Left lung (tissue), 10 donors: ENCODE measurements around the gene GIT2. TPM values are rescaled to one million over a fixed set of nuclear protein-coding genes. Genes with fewer than 3 reads are reported as not detected.

Source experiments
- ATAC-seq: fragments of 200-7000 bp; cut with Tn5 transposase; one replicate; pipeline ENCODE4 v1.9.1; 2020; ENCODE audit warnings: moderate library complexity
- DNase-seq, 4 donors: peaks; one replicate each; pipeline ENCODE4 v3.0.0-alpha.2; 2013 to 2020
- H3K27ac ChIP-seq, 2 donors: fragments of 200-600 bp; sonication (generic) in 1 of 2; one replicate each; pipeline versions ENCODE4 v1.5.0 to v1.8.0; 2020 to 2021
- H3K27me3 ChIP-seq, 2 donors: fragments of 200-600 bp; sonication (generic) in 1 of 2; one replicate each; pipeline versions ENCODE4 v1.5.0 to v1.8.0; 2020 to 2021
- H3K36me3 ChIP-seq, 2 donors: fragments of 200-600 bp; sonication (generic) in 1 of 2; one replicate each; pipeline versions ENCODE4 v1.5.0 to v1.8.0; 2020 to 2021
- H3K4me1 ChIP-seq, 2 donors: fragments of 200-600 bp; one replicate each; pipeline ENCODE4 v1.8.0; 2021
- H3K4me3 ChIP-seq, 2 donors: fragments of 200-600 bp; sonication (generic) in 1 of 2; one replicate each; pipeline versions ENCODE4 v1.5.0 to v1.8.0; 2020 to 2021; ENCODE audit warnings: mild to moderate bottlenecking in 1 of 2
- H3K9me3 ChIP-seq, 2 donors: fragments of 200-600 bp; sonication (generic) in 1 of 2; one replicate each; pipeline versions ENCODE4 v1.5.0 to v1.8.0; 2020 to 2021
- intact Hi-C, 2 donors: fragments of 100-400 bp; cut with DNase I; formaldehyde crosslinking; loops; one replicate each; pipeline versions ENCODE4 v1.11.2 to v1.14.2; 2022
- polyA plus RNA-seq, 6 donors: library from polyadenylated mRNA; unstranded; fragments of 120-200 nt; gene quantifications; one replicate each; pipeline ENCODE4 v1.2.1, GENCODE V29; 2013; ENCODE audit not compliant: insufficient read length in 6 of 6
- total RNA-seq, 2 donors: library from RNA; stranded (reverse); fragmentation: NEBNext Ultra II Directional; extraction: Animal tissue kit (Norgen Biotek cat#: 25700); gene quantifications; one replicate each; pipeline ENCODE4 v1.2.1, GENCODE V29; 2021
- TF ChIP-seq, protein P1 (sequence below), 2 donors: fragments of 200-600 bp; sonication (generic) in 1 of 2; IDR thresholded peaks; one replicate each; pipeline versions ENCODE4 v1.5.0 to v1.8.0; 2021; ENCODE audit warnings: antibody characterized with exemption in 2 of 2
- donor health status: DM: no; HTN: yes; CAD: no.
- donor health status: DM: no; HTN: no; CAD: no.

Gene GIT2
- total and polyA plus RNA-seq, 8 donors: 42.7 to 72.7 (median 56.2) TPM

DNA sequence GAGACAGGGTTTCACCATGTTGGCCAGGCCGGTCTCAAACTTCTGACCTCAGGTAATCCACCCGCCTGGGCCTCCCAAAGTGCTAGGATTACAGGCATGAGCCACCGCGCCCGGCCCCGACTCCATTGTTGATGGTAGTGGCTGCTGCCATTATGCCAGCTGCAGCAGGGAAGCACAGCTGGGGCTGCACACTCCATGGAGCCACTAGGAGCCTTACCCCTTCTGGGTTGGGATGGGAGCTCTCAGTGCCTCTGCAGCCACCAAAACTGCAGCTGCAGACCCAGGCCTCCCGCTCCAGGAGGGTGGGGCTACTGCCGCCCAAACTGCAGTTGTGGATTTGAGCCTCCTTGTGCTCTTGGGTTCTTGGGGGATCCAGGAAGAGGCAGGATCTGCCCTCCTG lies 70.2 kb downstream of the GIT2 start:
- Histone ChIP-seq H3K27ac (no peak overlapping the region), H3K27me3 (no peaks in the 10 kb centered on the region), H3K4me3 (no peak overlapping the region), H3K4me1 (no peaks in the 10 kb centered on the region), H3K9me3 (no peaks in the 10 kb centered on the region), H3K36me3 (peaks cover 0 to 95% of the 10 kb centered on the region in 2 donors)
- ATAC-seq (no peak), DNase-seq (no peak)
- TF ChIP-seq, protein P1, sequence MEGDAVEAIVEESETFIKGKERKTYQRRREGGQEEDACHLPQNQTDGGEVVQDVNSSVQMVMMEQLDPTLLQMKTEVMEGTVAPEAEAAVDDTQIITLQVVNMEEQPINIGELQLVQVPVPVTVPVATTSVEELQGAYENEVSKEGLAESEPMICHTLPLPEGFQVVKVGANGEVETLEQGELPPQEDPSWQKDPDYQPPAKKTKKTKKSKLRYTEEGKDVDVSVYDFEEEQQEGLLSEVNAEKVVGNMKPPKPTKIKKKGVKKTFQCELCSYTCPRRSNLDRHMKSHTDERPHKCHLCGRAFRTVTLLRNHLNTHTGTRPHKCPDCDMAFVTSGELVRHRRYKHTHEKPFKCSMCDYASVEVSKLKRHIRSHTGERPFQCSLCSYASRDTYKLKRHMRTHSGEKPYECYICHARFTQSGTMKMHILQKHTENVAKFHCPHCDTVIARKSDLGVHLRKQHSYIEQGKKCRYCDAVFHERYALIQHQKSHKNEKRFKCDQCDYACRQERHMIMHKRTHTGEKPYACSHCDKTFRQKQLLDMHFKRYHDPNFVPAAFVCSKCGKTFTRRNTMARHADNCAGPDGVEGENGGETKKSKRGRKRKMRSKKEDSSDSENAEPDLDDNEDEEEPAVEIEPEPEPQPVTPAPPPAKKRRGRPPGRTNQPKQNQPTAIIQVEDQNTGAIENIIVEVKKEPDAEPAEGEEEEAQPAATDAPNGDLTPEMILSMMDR (IDR thresholded peaks at IDR 0.05): no peak
- intact Hi-C loops: no loop called here

DNA sequence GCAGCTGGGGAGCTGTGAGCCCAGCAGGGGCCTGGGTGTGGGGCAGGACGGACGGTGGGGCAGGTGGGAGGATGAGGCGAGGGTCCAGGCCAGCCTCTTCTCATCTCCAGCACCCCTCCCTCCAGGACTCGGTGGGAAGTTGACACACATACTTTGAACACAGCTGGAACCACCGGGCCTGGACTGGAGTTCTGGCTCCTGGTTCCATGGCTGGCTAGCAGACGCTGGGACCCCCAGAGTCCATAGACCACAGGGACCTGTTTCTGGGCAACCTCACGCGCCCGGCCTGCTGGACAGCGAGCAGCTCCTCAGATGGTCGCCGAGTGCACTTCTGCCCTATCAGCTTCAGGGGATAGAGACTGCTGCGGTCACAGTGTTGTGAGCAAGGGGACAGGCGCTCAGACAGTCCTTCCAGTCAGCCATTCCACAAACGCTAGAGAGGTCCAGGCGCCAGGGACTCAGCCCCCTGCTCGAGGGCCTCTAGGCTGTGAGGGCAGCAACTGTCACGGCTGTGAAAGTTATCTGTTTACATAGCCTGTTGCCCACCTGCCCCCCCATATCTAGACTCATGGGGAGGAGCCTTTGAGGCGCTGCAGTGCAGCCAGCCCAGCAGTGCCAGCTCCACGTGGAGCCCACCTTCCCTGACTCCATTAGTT lies 70.9 kb downstream of the GIT2 start:
- DNase-seq: no peak
- intact Hi-C loops: no loop called here

GRCh38 chr12:109923481-109924245 lies 72.5 kb downstream of the GIT2 start:
- ATAC-seq (no peak), DNase-seq (no peak)
- Histone ChIP-seq H3K4me1 (no peaks in the 10 kb centered on the region), H3K4me3 (no peak overlapping the region), H3K27me3 (no peaks in the 10 kb centered on the region), H3K9me3 (no peaks in the 10 kb centered on the region), H3K36me3 (peaks cover 0 to 95% of the 10 kb centered on the region in 2 donors), H3K27ac (no peak overlapping the region)
- intact Hi-C loops: no loop called here
- TF ChIP-seq, protein P1 (IDR thresholded peaks at IDR 0.05): no peak

More for the DNA sequence above, 70.9 kb downstream of the GIT2 start:
- Histone ChIP-seq H3K4me1 (no peaks in the 10 kb centered on the region), H3K36me3 (peaks cover 0 to 95% of the 10 kb centered on the region in 2 donors), H3K4me3 (no peak overlapping the region), H3K9me3 (no peaks in the 10 kb centered on the region), H3K27me3 (no peaks in the 10 kb centered on the region), H3K27ac (no peak overlapping the region)
- ATAC-seq: no peak
- TF ChIP-seq, protein P1 (IDR thresholded peaks at IDR 0.05): no peak

DNA sequence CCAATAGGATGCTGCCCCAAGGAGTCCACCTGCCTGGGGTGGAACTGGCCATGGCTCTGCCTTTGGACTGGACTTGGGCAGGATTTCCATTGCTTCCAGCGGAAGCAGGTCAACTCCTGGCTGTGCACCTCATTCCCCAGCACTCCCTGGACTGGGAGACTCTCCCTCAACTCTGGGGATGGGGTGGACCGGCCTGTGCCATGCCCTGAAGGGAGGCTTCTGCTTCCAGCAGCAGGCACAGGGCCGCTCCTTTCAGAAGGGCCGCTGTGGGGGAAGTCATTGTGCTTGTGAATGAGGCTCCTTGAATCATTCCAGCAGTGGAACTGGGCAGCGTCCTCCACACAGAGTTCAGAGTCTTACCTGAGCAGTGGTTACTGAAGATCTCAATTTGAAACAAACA lies 73.1 kb downstream of the GIT2 start:
- H3K4me1 ChIP-seq: no peaks in the 10 kb centered on the region
- no peak for ATAC-seq
- H3K27ac ChIP-seq: no peak overlapping the region
- H3K36me3 ChIP-seq: peaks cover 0 to 95% of the 10 kb centered on the region in 2 donors
- no peaks in the 10 kb centered on the region for H3K27me3 ChIP-seq
- TF ChIP-seq, protein P1 (IDR thresholded peaks at IDR 0.05): no peak
- intact Hi-C loops: no loop called here
- H3K4me3 ChIP-seq: no peak overlapping the region
- DNase-seq: no peak
- no peaks in the 10 kb centered on the region for H3K9me3 ChIP-seq

- intact Hi-C loops: no loop called here
- no peak for ATAC-seq
- Histone ChIP-seq H3K4me1 (no peaks in the 10 kb centered on the region), H3K27me3 (no peaks in the 10 kb centered on the region), H3K27ac (no peak overlapping the region), H3K9me3 (no peaks in the 10 kb centered on the region), H3K36me3 (peaks cover 0 to 95% of the 10 kb centered on the region in 2 donors), H3K4me3 (no peak overlapping the region)
- TF ChIP-seq, protein P1 (IDR thresholded peaks at IDR 0.05): no peak
- no peak for DNase-seq
Observed at GRCh38 chr12:109921982-109922381, 74.2 kb downstream of the GIT2 start.
